HEK293T (cell line): ENCODE results near the gene GRM4.

Experiments used
- CTCF ChIA-PET: fragments of 350-600 bp; formaldehyde crosslinking; extraction: SDS; loops from one replicate; lab custom pipeline; 2021; ENCODE audit warnings: antibody characterized with exemption, inconsistent platforms; lab: Yijun Ruan, JAX
- POLR2A ChIA-PET: fragments of 350-600 bp; formaldehyde crosslinking; extraction: SDS; loops from one replicate; lab custom pipeline; 2020; ENCODE audit warnings: antibody characterized with exemption, inconsistent platforms; lab: Yijun Ruan, JAX
- DNase-seq: peaks from one replicate; pipeline ENCODE4 v3.0.0; 2012; ENCODE audit warnings: mixed read lengths; ENCODE audit errors: extremely low spot score
- ARNT ChIP-seq: fragments of 450-650 bp; IDR thresholded peaks from 2 replicates; pipeline ENCODE4 v1.6.1; 2017; ENCODE audit warnings: mild to moderate bottlenecking
- BHLHE40 ChIP-seq: fragments of 450-650 bp; IDR thresholded peaks from 2 replicates; pipeline ENCODE4 v1.6.1; 2016; ENCODE audit warnings: mild to moderate bottlenecking, moderate library complexity, borderline replicate concordance
- CTBP1 ChIP-seq: fragments of 450-650 bp; IDR thresholded peaks from 2 replicates; pipeline ENCODE4 v1.6.1; 2016; ENCODE audit warnings: borderline replicate concordance
- ELF4 ChIP-seq: fragments of 450-650 bp; IDR thresholded peaks from 2 replicates; pipeline ENCODE4 v1.6.1; 2017; ENCODE audit warnings: antibody characterized with exemption
- FOXA1 ChIP-seq: fragments of 450-650 bp; IDR thresholded peaks from 2 replicates; pipeline ENCODE4 v1.6.1; 2016; ENCODE audit warnings: mild to moderate bottlenecking
- FOXK2 ChIP-seq: fragments of 450-650 bp; IDR thresholded peaks from 2 replicates; pipeline ENCODE4 v1.6.1; 2016; ENCODE audit warnings: mild to moderate bottlenecking
- FOXM1 ChIP-seq: fragments of 450-650 bp; IDR thresholded peaks from 2 replicates; pipeline ENCODE4 v1.6.1; 2017; ENCODE audit warnings: mild to moderate bottlenecking, borderline replicate concordance
- HDGF ChIP-seq: fragments of 450-650 bp; IDR thresholded peaks from 2 replicates; pipeline ENCODE4 v1.6.1; 2017; ENCODE audit warnings: antibody characterized with exemption, borderline replicate concordance
- L3MBTL2 ChIP-seq: fragments of 450-650 bp; conservative IDR thresholded peaks from 2 replicates; pipeline ENCODE4 v1.6.1; 2016; ENCODE audit warnings: mild to moderate bottlenecking
- LEF1 ChIP-seq: fragments of 450-650 bp; IDR thresholded peaks from 2 replicates; pipeline ENCODE4 v1.6.1; 2017; ENCODE audit warnings: mild to moderate bottlenecking, borderline replicate concordance
- NFRKB ChIP-seq: fragments of 450-650 bp; IDR thresholded peaks from 2 replicates; pipeline ENCODE4 v1.6.1; 2016; ENCODE audit warnings: mild to moderate bottlenecking, moderate library complexity
- SP1 ChIP-seq: fragments of 450-650 bp; IDR thresholded peaks from 2 replicates; pipeline ENCODE4 v1.6.1; 2017
- SUZ12 ChIP-seq: fragments of 450-650 bp; IDR thresholded peaks from 2 replicates; pipeline ENCODE4 v1.6.1; 2016; ENCODE audit warnings: mild to moderate bottlenecking
- TARDBP ChIP-seq: fragments of 450-650 bp; IDR thresholded peaks from 2 replicates; pipeline ENCODE4 v1.6.1; 2016
- ZNF384 ChIP-seq: fragments of 450-650 bp; IDR thresholded peaks from 2 replicates; pipeline ENCODE4 v1.6.1; 2016
- TF ChIP-seq, protein P1 (sequence below): fragments of 450-650 bp; IDR thresholded peaks from 2 replicates; pipeline ENCODE4 v1.6.1; 2016

The GRM4 gene

DNA sequence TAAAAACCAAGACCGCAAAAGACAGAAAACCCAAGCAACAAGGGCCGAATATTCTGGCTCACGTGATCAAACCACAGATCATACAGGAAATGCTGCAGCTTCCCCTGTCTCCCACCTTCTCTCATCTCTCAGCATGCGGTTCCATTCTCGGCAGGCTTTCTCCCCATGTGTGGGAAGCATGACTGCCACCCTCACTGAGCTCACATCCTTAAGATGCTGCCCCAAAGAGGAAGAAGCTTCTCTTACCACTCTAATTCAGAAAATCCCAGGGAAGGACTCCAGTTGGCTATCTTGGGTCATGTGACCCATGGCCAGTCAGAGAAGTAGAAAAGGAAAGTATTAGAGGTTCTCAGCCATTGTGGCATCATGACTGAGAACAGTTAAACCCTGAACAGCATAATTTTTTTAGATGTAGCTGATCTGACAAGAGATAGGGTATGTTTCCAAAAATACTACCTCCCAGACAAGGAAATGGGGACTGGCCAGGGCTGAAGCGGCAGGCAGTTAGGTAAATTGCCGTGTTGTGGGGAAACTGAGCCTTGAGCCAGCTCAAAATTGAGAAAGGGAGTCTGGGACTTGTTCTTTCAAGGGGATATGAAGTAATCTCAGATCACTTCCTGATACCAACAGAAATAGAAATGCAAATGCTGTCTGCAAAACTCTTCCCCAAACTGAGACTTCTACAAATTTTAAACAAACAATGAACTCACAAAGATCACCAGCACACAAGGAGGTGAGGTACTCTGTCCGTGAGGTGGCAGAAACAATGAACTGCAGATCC lies 37.1 kb upstream of the GRM4 start:
- TF ChIP-seq ELF4 (no peak), ARNT (no peak), LEF1 (no peak)
- ChIA-PET POLR2A (no interaction called here), CTCF (interaction anchor here (1.1 kb wide), 1 partner anchor 13 kb away, joined by 3 read pairs; no protein-coding TSS in a partner anchor)
- no peak for DNase-seq

DNA sequence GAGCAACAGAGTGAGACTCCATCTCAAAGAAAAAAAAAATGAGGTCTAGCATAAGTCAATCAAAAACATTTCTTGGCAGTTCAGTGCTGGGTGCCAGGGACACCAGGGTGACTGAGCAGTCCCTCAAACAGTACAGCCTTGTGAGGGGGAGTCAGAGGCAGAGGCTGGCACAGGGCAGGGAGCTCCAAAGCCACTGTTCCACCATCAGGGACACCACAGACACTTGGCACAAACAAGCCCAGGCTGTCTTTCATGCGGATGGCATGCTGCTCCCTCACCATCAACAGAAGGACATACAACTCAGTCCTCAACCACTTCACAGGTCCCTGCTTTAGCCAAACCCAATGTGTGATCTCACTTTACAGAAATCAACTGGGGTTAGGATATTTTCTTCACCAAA lies 36.0 kb upstream of the GRM4 start:
- DNase-seq = no peak
- TF ChIP-seq LEF1 = no peak
- TF ChIP-seq TARDBP = no peak
- no peak for TF ChIP-seq SP1
- no peak for TF ChIP-seq L3MBTL2
- TF ChIP-seq FOXM1 = no peak
- no peak for TF ChIP-seq FOXA1
- no peak for TF ChIP-seq BHLHE40
- no peak for TF ChIP-seq ZNF384
- TF ChIP-seq HDGF = no peak
- no peak for TF ChIP-seq NFRKB
- TF ChIP-seq CTBP1 = no peak
- no peak for TF ChIP-seq SUZ12
- no peak for TF ChIP-seq ARNT
- TF ChIP-seq FOXK2 = no peak
- ChIA-PET POLR2A (interaction anchor here (1.0 kb wide), 1 partner anchor 14 kb away, joined by 3 read pairs; no protein-coding TSS in a partner anchor), CTCF (no interaction called here)

DNA sequence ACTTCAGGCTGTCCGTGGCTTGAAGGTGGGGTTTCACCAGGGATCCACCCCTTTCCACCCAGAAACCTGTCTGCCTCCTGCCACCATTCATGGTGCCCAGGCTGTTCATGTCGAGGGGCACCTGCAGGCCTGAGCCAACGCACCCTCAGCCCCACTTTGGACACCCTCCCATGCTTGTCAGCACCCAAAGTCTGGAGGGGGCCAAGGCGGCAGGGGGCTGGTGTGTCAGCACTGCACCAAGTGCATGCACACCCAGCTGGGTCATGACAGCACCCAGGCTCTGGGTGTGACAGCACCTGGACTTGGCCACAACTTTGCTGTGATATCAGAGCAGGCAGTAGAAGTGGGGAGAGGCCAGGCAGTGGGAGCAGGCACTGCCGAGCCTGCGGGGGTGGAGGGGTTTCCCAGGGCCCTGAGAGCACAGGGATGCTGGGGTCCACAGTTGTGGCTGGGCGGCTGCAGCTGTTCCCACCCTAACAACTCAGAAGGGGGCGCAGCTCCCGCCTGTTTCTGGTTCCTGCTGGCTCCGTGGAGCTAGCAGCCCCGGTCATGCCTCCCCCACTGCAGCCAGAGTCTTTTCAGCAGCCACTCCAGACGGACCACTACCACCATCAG lies 33.3 kb upstream of the GRM4 start:
- CTCF ChIA-PET = no interaction called here
- TF ChIP-seq ARNT (no peak), ELF4 (no peak), NFRKB (no peak), SP1 (no peak), TARDBP (no peak), BHLHE40 (no peak), SUZ12 (no peak), FOXA1 (no peak), CTBP1 (no peak), HDGF (no peak), L3MBTL2 (no peak), FOXM1 (no peak), LEF1 (no peak), ZNF384 (no peak)
- no peak for DNase-seq
- POLR2A ChIA-PET = interaction anchor here (1.2 kb wide), 1 partner anchor 247 kb away, joined by 3 read pairs; the partner anchor contains the start of gene RPS10

DNA sequence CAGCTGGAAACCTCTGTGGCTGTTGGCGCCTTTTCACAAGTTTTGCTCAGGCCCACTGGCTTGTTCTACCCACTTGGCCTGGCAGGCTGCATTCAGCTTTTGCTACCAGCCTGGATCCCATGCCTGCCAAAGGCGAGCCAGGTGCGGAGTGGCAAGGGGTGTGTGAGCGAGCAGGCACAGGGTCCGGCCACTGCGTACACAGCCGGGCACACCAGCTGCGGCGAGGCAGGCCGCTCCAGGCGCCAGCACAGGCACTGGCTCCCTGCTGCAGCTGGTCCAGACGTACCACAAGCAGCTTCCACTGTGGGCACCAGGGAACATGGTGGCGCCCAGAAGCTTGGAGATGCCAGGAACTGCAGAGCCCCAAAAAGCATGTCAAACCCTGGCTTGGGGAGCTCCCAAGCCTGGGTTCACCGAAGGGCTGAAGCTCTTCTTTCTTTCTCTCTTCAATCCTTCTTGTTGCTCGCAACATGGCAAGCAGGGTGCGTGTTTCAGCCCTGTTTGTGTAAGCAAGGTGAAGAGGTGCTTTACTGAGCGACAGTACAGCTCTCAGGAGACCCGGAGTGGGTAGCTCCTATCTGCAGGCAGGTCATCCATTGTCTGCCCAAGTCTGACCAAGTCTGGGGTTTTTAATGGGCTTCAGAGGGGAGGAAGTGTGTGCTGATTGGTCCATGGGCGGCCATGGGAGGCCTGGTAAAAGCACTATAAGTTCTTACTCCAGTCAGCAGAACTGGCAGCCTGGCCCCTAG lies 32.6 kb upstream of the GRM4 start:
- DNase-seq = no peak
- POLR2A ChIA-PET = interaction anchor here (1.2 kb wide), 1 partner anchor 247 kb away, joined by 3 read pairs; the partner anchor contains the start of gene RPS10
- CTCF ChIA-PET = interaction anchor here (1.3 kb wide), 1 partner anchor 151 kb away, joined by 3 read pairs; no protein-coding TSS in a partner anchor
- TF ChIP-seq L3MBTL2 (no peak), FOXM1 (no peak), ZNF384 (no peak), FOXK2 (no peak)

DNA sequence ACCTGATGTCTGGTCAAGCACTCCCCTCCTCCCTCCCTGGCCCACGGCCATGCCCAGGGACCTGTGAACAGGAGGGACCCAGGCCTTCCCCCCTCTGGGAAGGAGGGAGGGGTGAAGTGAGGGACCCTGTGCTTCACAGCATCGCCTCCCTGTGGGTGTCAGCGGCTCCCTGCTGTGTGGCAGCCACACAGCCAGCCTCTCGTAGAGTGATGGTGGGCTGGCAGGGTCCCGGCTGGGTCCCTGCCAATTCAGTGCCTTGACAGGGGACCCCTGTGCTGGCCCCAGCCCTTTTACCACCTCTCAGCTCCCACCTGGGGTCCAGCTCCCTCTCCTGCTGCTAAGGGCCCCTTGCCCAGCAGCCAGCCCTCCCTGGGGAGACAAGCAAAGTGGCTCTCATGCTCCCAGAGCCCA lies 31.3 kb upstream of the GRM4 start:
- CTCF ChIA-PET = no interaction called here
- POLR2A ChIA-PET = no interaction called here
- TF ChIP-seq ZNF384 (no peak), BHLHE40 (no peak), NFRKB (no peak), SP1 (no peak), FOXM1 (no peak), LEF1 (no peak), ELF4 (no peak), SUZ12 (no peak), TARDBP (no peak), FOXK2 (no peak)
- no peak for DNase-seq

DNA sequence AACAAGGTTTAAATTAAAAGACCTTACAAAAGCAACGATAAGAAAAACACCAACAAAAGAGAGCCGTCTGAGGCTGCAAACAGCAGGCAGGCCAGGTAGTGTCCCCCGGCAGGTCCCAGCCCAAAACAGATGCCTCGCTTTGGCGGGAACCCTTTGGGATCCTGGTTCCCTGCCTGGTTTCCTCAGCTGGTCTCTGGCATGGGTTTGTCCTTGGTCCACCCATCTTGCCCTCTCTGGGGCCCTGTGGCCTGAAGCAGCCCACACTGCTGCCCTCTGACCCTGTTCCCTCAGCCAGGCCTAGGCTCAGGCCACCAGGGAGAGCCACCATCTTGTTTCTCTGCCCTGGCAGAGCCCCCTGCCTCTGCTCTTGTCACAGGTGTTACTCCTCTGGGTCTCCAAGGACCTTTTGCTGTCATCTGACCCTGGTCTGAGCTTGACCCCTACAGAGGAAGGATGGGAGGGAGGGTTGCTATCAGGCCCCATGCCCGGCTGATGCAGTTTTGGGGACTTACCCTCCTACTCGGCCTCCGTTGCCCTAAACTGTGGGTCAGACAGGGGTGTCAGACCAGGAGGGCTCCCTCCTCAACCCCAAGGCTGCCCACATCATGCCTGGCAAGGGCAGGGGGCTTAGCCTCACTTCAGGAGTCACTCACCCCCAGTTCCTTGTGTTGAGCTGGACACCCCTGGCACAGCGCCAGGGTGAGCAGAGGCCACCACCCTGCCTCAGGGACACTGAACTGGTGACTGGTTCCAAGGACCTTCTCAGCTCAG lies 30.6 kb upstream of the GRM4 start:
- CTCF ChIA-PET = interaction anchor here (0.6 kb wide), 1 partner anchor 13 kb away, joined by 3 read pairs; no protein-coding TSS in a partner anchor
- TF ChIP-seq SUZ12 (no peak), NFRKB (no peak), ELF4 (no peak), CTBP1 (no peak), TARDBP (no peak), FOXK2 (no peak), L3MBTL2 (no peak), FOXM1 (no peak), HDGF (no peak), LEF1 (no peak), FOXA1 (no peak), ZNF384 (no peak), BHLHE40 (no peak), ARNT (no peak), SP1 (no peak)
- TF ChIP-seq, protein P1, sequence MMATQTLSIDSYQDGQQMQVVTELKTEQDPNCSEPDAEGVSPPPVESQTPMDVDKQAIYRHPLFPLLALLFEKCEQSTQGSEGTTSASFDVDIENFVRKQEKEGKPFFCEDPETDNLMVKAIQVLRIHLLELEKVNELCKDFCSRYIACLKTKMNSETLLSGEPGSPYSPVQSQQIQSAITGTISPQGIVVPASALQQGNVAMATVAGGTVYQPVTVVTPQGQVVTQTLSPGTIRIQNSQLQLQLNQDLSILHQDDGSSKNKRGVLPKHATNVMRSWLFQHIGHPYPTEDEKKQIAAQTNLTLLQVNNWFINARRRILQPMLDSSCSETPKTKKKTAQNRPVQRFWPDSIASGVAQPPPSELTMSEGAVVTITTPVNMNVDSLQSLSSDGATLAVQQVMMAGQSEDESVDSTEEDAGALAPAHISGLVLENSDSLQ = no peak
- no peak for DNase-seq
- POLR2A ChIA-PET = no interaction called here
